Measurements from ENCODE around the gene SCFD2. TPM values are rescaled to one million over a fixed set of nuclear protein-coding genes. Genes with fewer than 3 reads are reported as not detected.

SCFD2 gene
- total and polyA plus RNA-seq, 12 donors = 2.9 to 15.0 (median 9.7) TPM

DNA sequence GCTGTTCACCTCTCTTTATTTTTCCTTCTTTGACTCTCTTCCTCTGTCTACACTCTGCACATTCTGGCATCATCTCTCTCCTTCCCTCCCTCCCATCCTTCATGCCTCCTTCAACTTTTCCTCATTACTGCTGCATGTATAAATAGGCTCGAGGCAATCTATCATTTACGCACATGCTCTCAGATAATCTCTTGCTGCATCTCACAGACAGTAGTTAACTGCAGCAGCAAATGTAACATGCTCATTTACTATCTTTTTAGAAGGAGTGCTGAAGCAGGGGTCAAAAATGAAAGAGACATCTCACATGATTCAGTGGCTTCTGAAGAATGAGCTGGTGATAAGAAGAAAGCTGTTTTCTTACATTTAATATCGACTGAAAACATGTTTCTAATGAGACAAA, 376.0 kb downstream of the SCFD2 start:
- WGBS, 2 donors = 46 to 55% methylated on average over 3 of the region's 3 CpGs
- H3K9me3 ChIP-seq = no peaks in the 10 kb centered on the region
- ATAC-seq (no peak), DNase-seq (no peak)
- H3K4me3 ChIP-seq = no peak overlapping the region
- TF ChIP-seq, protein P1, sequence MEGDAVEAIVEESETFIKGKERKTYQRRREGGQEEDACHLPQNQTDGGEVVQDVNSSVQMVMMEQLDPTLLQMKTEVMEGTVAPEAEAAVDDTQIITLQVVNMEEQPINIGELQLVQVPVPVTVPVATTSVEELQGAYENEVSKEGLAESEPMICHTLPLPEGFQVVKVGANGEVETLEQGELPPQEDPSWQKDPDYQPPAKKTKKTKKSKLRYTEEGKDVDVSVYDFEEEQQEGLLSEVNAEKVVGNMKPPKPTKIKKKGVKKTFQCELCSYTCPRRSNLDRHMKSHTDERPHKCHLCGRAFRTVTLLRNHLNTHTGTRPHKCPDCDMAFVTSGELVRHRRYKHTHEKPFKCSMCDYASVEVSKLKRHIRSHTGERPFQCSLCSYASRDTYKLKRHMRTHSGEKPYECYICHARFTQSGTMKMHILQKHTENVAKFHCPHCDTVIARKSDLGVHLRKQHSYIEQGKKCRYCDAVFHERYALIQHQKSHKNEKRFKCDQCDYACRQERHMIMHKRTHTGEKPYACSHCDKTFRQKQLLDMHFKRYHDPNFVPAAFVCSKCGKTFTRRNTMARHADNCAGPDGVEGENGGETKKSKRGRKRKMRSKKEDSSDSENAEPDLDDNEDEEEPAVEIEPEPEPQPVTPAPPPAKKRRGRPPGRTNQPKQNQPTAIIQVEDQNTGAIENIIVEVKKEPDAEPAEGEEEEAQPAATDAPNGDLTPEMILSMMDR (IDR thresholded peaks at IDR 0.05) = no peak
- H3K27me3 ChIP-seq = no peaks in the 10 kb centered on the region
- H3K27ac ChIP-seq = no peak overlapping the region
- H3K36me3 ChIP-seq = no peaks in the 10 kb centered on the region
- intact Hi-C loops (cut with DNase I) = loop anchor here in 4 of 10 donors (10.0 kb wide), 5 partner anchors 265 to 885 kb away; no protein-coding TSS in a partner anchor
- H3K4me1 ChIP-seq = peaks cover 0 to 16% (median 9%) of the 10 kb centered on the region in 9 donors

DNA sequence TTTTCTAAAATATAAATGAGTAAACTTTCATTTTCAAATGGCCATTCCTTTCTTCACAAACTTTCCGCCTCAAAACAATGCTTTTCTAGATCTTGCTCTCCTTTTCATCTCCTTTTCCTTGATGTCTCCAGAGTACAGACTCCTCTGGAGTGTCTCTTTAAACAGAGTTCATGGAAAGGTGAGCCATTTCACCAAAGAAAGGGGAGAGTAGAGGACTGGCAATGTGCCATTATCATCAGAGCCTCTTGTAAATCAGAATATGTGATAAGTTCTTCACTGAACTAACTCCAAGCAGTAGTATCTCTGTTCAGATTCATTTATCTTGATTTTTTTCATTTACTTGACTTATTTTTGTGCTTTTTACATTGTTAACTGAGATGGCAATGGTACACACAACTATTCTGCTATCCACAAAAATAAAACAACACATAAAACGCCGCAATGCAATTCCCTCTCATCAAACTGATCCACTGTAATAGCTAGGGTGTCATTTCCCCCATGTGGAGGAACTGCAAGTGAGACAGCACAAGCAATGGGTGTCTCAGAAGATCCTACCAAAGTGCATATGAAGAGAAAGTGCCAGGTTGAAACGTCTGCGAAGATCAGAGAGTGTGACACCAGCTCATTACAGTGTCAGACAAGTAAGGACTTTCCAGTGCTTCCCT, 378.3 kb downstream of the SCFD2 start:
- H3K4me3 ChIP-seq = no peak overlapping the region
- peaks cover 0 to 18% (median 10%) of the 10 kb centered on the region in 9 donors for H3K4me1 ChIP-seq
- no peak for ATAC-seq
- no peak for DNase-seq
- H3K27me3 ChIP-seq = no peaks in the 10 kb centered on the region
- intact Hi-C loops (cut with DNase I) = loop anchor here in 4 of 10 donors (2.0 to 10.0 kb wide), 6 partner anchors 263 to 883 kb away; no protein-coding TSS in a partner anchor
- WGBS, 2 donors = 79 to 80% methylated on average over 5 of the region's 5 CpGs
- TF ChIP-seq, protein P1 (IDR thresholded peaks at IDR 0.05) = no peak
- H3K36me3 ChIP-seq = no peaks in the 10 kb centered on the region
- H3K27ac ChIP-seq = no peak overlapping the region
- H3K9me3 ChIP-seq = no peaks in the 10 kb centered on the region

- ATAC-seq = peak in 1 of 8 donors; percentile 33
- Histone ChIP-seq H3K27ac (peak overlapping the region in 3 of 10 donors; percentile 6 to 45 (median 34)), H3K4me3 (no peak overlapping the region), H3K4me1 (peaks cover 0 to 22% (median 13%) of the 10 kb centered on the region in 9 donors), H3K9me3 (no peaks in the 10 kb centered on the region), H3K36me3 (no peaks in the 10 kb centered on the region), H3K27me3 (no peaks in the 10 kb centered on the region)
- DNase-seq = no peak
- intact Hi-C loops (cut with DNase I) = loop anchor here (5.0 to 10.0 kb wide), 15 partner anchors 72 to 880 kb away; partner anchors contain the start of gene USP46 (in 1 of the 10)
- TF ChIP-seq, protein P1 (IDR thresholded peaks at IDR 0.05) = no peak
- WGBS, 2 donors = 37 to 39% methylated on average over 2 of the region's 2 CpGs
These were observed 381.4 kb downstream of the SCFD2 start for GRCh38 chr4:52984462-52984881.

- no peaks in the 10 kb centered on the region for H3K27me3 ChIP-seq
- intact Hi-C loops (cut with DNase I) = loop anchor here (2.0 to 10.0 kb wide), 19 partner anchors 71 to 879 kb away; partner anchors contain the start of gene USP46 (in 1 of the 10)
- H3K36me3 ChIP-seq = no peaks in the 10 kb centered on the region
- peak overlapping the region in 2 of 10 donors; percentile 34 to 45 for H3K27ac ChIP-seq
- TF ChIP-seq, protein P1 (IDR thresholded peaks at IDR 0.05) = peak; percentile 50 to 84 (median 76)
- peaks cover 0 to 22% (median 13%) of the 10 kb centered on the region in 9 donors for H3K4me1 ChIP-seq
- ATAC-seq (peak in 7 of 8 donors; percentile 40 to 89 (median 77)), DNase-seq (peak in 1 of 2 donors; percentile 45)
- WGBS, 2 donors = 0 to 3% methylated on average over 1 of the region's 1 CpG
- H3K4me3 ChIP-seq = no peak overlapping the region
- H3K9me3 ChIP-seq = no peaks in the 10 kb centered on the region
These were observed 382.1 kb downstream of the SCFD2 start for GRCh38 chr4:52983563-52984303.

Data from heart right ventricle (tissue), 16 donors.